ENCODE results near the gene FBXW12.

Gene FBXW12

GRCh38 chr3:48407542-48408099 is 35.6 kb downstream of the FBXW12 start:
- peak; percentile 18 for DNase-seq (ENCODE audit: low spot score)

DNA sequence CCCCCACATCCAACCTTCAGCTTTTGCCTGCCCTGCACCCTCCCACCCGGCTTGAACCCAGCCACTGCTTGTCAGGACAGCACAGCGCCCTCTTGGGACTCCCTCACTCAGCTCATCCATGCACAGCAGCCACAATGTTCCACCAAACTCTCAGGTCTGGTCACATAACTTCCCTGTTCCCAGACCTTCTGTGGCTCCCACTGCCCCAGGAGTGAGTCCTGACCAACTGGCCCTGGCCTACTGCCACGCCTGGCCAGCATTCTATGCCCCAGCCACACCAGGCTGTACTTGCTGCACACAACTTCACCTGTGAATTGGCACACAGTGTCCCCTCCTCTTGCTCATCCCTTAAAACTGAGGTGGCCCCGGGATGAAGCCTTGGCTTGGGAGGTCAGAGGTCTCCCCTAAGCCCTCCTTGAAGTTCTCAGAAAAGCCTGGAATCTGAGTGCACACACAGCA is 36.8 kb downstream of the FBXW12 start:
- DNase-seq (ENCODE audit: low spot score) = peak; percentile 26

DNA sequence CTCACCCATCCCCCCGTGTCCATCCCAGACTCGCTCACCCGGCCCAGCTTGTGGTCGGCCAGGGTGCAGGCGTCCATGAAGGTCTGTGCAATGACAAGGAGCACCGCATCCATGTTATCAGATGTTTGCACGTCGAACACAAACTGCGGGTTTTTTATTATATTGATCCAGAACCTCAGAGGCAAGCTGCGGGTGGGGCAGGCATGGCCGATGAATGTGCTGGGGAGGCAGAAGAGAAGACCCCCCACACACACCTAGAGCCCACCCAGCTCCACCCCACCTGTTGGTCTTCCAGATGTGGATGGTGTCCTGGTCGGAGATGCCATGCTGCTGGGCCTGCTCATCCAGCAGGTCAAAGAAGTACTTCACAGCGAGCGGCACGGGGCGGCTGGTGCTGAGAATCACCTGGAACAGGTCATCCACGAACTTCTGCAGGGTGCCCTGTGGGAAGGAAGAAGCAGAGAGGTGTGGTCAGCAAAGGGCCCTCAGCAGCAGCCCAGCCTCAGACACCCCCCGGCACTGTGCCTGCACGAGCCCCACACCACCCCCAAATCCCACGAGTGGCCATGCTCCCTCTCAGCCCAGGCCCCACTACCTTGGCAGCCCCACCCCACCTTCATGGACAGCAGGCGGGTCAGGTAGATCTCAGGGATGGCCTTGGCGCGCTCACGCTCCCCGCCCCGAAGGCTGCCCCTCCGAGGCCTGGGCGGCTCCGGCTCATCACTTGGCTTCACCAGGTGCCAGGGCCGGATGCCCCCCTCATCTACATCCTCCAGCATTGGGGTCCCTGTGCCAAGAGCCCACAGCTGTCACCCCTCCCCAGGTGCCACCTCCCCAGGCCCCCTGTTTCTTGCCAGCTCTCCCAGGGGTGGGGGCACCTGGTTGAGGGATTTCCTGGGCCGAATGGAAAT is 37.5 kb downstream of the FBXW12 start:
- DNase-seq (ENCODE audit: low spot score) = peak; percentile 18

DNA sequence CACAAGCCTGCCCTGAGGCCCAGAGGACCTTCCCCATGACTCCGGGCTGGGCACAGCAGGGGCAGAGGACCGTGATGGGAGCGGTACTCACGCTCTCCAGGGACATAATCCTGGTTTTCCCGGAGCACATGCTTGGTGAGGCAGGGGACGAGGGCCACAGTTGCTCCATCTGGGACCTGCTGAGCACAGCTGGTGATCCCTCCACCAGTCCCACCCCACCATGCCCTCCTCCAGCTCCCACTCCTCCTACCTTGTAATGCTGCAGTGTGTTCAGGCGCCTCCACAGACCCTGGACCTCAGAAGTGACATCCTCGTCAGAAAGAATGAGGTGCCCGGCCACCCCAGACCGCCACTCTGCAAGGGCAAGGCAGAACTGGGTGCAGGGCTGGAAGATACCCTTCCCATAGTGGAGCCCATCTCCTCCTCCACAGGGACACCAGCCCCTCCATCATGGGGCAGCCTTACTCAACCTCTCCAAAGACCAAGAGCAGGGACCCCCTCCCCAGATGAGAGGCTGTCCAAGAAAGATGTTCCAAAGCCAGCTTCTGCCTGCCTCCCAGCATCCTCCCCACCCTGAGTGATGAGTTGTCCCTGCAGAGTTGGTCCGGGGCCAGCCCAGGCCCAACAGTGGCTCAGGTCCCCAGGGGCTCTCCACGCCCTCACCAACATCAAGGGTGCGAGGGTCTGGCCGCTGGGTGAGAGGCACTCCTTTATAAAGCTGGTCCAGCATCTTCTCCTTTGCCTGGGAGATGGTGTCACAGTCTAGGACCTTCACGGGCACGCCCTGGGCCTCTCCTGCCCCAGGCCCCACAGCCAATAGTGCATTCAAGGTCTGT is 38.4 kb downstream of the FBXW12 start:
- no peak for DNase-seq (ENCODE audit: low spot score)

DNA sequence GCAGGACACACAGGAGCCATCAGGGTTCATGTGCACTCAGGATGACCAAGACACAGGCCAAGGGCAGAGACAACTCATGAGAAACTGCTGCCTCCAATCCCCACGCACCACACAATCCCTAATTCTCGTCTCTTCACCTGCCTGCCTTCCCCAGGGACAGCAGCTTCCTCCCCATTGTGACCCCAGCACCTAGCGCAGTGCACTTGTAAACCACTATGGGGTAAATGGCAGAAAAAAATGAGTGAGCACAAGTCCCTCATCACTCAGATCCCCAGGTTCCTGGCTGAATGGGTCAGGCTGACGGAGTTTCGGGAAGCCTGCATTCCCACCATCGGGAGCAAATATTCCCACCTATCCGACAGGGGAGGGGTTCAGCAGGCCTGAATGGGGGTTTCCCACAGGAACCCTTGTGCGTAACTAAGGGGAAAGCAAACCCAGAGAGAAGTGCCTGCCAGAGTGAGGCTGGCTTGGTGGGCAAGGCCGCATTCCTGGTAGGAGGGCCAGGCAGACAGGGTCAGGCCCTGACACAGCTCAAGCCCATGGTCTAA is 39.1 kb downstream of the FBXW12 start:
- no peak for DNase-seq (ENCODE audit: low spot score)

- no peak for DNase-seq (ENCODE audit: low spot score)
Measured at GRCh38 chr3:48411606-48412374, 39.8 kb downstream of the FBXW12 start.

GRCh38 chr3:48412375-48413001 is 40.5 kb downstream of the FBXW12 start:
- DNase-seq (ENCODE audit: low spot score) = no peak

GRCh38 chr3:48413086-48413485 is 41.1 kb downstream of the FBXW12 start:
- no peak for DNase-seq (ENCODE audit: low spot score)

DNA sequence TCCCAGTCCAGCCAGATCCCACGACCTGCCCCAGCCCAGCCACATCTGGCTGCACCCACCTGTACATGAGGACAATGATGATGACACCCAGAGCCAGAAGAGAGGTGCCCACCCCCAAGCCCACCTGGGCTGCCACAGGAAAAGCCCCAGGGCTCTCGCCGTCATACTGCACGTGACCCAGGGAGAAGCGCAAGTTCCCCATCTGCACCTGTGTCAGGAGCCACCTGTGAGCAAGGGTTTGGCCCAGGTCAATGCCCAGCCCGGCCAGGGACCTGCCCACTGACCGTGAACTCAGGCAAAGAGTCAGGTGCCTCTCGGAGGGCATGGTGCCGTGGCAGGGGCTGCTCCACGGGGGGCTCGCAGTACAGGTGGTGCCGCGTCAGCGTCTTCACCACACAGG is 41.6 kb downstream of the FBXW12 start:
- DNase-seq (ENCODE audit: low spot score) = no peak

GRCh38 chr3:48414376-48415250 is 42.6 kb downstream of the FBXW12 start:
- DNase-seq (ENCODE audit: low spot score) = no peak

DNA sequence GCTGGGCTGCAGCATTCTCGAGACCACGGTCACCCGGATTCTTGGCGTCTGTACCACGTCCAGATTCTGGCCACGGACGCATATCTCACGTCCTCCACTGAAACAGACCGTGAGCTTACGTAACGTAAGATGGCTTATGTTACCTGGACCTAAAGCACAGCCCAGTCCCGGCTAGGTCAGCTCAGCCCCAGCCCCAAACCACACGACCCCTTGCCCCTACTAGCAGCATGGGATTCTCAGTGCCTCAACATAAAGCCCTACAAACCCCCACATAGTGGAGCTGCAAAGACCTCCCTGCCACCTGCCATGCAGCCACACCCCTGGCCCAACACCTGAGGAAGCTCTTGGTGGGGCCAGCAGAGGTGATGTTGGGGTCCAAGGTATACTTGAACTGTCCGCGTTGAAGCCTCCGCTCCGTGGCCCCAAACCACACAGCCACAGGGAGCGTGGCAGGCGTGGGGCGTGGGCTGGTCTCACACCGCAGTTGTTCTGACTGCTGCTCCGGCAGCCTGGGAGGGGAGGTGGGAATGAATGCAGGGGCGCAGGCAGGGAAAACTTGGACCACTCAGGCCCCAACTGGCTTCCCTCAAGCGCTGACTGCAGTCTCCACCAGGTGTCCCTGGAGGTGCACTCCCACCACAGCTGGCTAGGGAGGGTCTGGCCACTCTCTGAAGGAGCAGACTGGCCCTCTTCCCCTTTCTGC is 43.4 kb downstream of the FBXW12 start:
- DNase-seq (ENCODE audit: low spot score) = no peak

GRCh38 chr3:48416091-48416505 is 44.1 kb downstream of the FBXW12 start:
- DNase-seq (ENCODE audit: low spot score) = no peak

DNA sequence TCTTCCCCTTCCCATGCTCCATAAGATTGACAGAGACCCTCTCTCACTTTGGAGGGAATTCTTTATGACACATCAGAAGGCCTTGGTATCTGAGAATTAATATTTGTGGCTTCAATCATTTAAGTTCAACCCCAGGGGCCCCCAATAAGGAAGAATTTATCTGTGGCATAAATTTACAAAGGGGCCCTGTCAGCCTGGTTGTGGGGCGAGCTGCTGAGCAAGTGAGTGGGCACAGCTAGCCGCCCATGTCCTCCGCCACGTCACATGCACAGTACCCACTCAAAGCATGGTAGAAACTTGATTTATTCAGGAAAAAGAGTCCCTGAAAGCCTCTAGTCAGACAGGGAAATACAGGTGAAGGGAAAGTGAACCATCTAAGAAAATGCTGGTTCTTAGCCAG is 44.5 kb downstream of the FBXW12 start:
- DNase-seq (ENCODE audit: low spot score) = no peak

GRCh38 chr3:48417529-48418108 is 45.6 kb downstream of the FBXW12 start:
- DNase-seq (ENCODE audit: low spot score) = no peak

GRCh38 chr3:48418140-48418539 is 46.1 kb downstream of the FBXW12 start:
- no peak for DNase-seq (ENCODE audit: low spot score)

- DNase-seq (ENCODE audit: low spot score) = no peak
Measured at GRCh38 chr3:48418651-48419050, 46.6 kb downstream of the FBXW12 start.

DNA sequence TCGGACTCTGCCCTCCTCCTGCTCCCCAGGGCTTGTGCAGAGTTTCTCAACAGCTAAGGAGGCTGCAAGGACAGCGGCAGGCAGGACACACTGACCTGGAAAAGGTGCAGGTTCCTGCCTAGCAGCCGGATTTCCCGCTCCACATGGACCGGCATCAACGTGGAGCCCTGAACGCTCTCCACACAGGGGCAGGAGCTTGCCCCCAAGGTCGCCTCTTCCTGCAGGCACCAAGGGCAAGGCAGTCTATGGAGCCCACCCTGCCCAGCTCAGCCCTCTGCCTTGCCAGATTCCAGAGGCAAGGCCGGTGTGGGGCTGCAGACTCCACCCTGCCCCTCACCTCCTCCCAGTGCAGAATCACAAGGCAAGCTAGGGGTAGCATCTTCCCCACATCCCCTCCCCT is 47.1 kb downstream of the FBXW12 start:
- no peak for DNase-seq (ENCODE audit: low spot score)

DNA sequence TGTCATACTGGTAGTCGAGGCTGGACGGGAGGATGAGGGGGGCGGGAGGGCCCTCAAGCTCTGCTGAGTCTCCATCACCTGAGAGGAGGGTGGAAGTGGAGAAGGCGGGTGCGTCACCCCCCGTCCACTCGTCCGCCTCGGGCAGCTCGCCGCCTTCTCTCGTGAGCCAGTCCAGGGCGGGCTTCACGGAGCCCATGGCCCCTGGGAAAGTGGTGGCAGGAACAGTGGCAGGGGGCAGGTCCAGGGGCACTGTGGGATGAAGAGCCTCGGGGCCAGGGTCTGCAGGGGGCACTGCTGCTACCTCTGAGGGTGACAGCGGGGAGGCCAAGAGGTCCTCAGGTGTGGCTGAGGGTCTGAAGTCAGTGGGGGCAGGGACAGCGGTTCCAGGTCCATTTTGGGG is 47.6 kb downstream of the FBXW12 start:
- no peak for DNase-seq (ENCODE audit: low spot score)

- no peak for DNase-seq (ENCODE audit: low spot score)
Measured at GRCh38 chr3:48420561-48420960, 48.5 kb downstream of the FBXW12 start.
